ENCODE results near the gene ACKR2. TPM values are rescaled to one million over a fixed set of nuclear protein-coding genes. Genes with fewer than 3 reads are reported as not detected.

The ACKR2 gene
- total RNA-seq, 1 donor from 2014 or later, result 0.64 TPM

GRCh38 chr3:42786631-42787030 is 22.6 kb upstream of the ACKR2 start:
- H3K4me1 Mint-ChIP-seq (ENCODE audit: low read depth, unreplicated experiment), result peaks cover 3% of the 10 kb centered on the region
- H3K9me3 Mint-ChIP-seq (ENCODE audit: unreplicated experiment), result no peaks in the 10 kb centered on the region
- no peaks in the 10 kb centered on the region for H3K36me3 Mint-ChIP-seq (ENCODE audit: unreplicated experiment)
- DNase-seq, result no peak
- H3K27ac Mint-ChIP-seq (ENCODE audit: unreplicated experiment), result no peak overlapping the region
- no peak overlapping the region for H3K4me3 Mint-ChIP-seq (ENCODE audit: unreplicated experiment)
- TF ChIP-seq CTCF (IDR thresholded peaks at IDR 0.05; ENCODE audit: partially characterized antibody, unreplicated experiment), result no peak
- peaks cover 1% of the 10 kb centered on the region for H3K27me3 Mint-ChIP-seq (ENCODE audit: unreplicated experiment)

- Mint-ChIP-seq H3K9me3 (ENCODE audit: unreplicated experiment) (peaks cover 2% of the 10 kb centered on the region), H3K4me1 (ENCODE audit: low read depth, unreplicated experiment) (peaks cover 4% of the 10 kb centered on the region), H3K27me3 (ENCODE audit: unreplicated experiment) (peaks cover 1% of the 10 kb centered on the region), H3K36me3 (ENCODE audit: unreplicated experiment) (no peaks in the 10 kb centered on the region), H3K27ac (ENCODE audit: unreplicated experiment) (no peak overlapping the region), H3K4me3 (ENCODE audit: unreplicated experiment) (no peak overlapping the region)
- no peak for TF ChIP-seq CTCF (IDR thresholded peaks at IDR 0.05; ENCODE audit: partially characterized antibody, unreplicated experiment)
- DNase-seq, result no peak
Observed at GRCh38 chr3:42790714-42791229, 18.5 kb upstream of the ACKR2 start.

DNA sequence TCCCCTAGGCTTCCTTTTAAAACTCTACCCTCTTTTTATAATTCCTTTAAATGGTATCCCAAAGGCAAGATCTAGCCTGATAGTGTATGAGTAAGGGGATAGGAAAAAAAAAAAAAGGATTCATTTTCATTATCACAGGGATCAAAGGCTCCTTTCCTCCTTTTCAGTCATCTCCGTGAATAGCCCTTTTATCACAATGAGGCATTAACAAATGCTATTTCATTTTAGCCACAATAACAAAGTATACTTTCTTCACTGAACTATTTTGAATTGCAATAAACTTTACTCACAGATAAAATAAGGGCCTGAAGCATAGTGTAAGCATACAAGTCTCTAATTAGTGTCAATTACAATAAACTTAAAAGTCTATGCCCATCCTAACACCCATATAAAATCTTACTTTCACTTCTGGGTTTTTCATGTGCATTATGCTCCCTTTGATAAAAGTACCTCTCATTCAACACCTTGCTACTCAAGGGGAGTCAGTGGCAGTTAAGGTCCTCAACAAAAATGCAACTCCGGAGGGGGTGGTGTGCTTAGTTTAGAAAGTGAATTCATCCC is 13.5 kb upstream of the ACKR2 start:
- no peak overlapping the region for H3K4me3 Mint-ChIP-seq (ENCODE audit: unreplicated experiment)
- H3K9me3 Mint-ChIP-seq (ENCODE audit: unreplicated experiment), result peaks cover 4% of the 10 kb centered on the region
- H3K4me1 Mint-ChIP-seq (ENCODE audit: low read depth, unreplicated experiment), result peaks cover 18% of the 10 kb centered on the region
- no peak for DNase-seq
- H3K36me3 Mint-ChIP-seq (ENCODE audit: unreplicated experiment), result no peaks in the 10 kb centered on the region
- H3K27me3 Mint-ChIP-seq (ENCODE audit: unreplicated experiment), result peaks cover under 1% of the 10 kb centered on the region
- no peak for TF ChIP-seq CTCF (IDR thresholded peaks at IDR 0.05; ENCODE audit: partially characterized antibody, unreplicated experiment)
- no peak overlapping the region for H3K27ac Mint-ChIP-seq (ENCODE audit: unreplicated experiment)

GRCh38 chr3:42796332-42796885 is 12.8 kb upstream of the ACKR2 start:
- H3K9me3 Mint-ChIP-seq (ENCODE audit: unreplicated experiment), result peaks cover 4% of the 10 kb centered on the region
- DNase-seq, result no peak
- H3K4me3 Mint-ChIP-seq (ENCODE audit: unreplicated experiment), result peak overlapping the region; percentile 30
- H3K27me3 Mint-ChIP-seq (ENCODE audit: unreplicated experiment), result no peaks in the 10 kb centered on the region
- H3K27ac Mint-ChIP-seq (ENCODE audit: unreplicated experiment), result peak overlapping the region; percentile 71
- peaks cover 21% of the 10 kb centered on the region for H3K4me1 Mint-ChIP-seq (ENCODE audit: low read depth, unreplicated experiment)
- H3K36me3 Mint-ChIP-seq (ENCODE audit: unreplicated experiment), result no peaks in the 10 kb centered on the region
- no peak for TF ChIP-seq CTCF (IDR thresholded peaks at IDR 0.05; ENCODE audit: partially characterized antibody, unreplicated experiment)

DNA sequence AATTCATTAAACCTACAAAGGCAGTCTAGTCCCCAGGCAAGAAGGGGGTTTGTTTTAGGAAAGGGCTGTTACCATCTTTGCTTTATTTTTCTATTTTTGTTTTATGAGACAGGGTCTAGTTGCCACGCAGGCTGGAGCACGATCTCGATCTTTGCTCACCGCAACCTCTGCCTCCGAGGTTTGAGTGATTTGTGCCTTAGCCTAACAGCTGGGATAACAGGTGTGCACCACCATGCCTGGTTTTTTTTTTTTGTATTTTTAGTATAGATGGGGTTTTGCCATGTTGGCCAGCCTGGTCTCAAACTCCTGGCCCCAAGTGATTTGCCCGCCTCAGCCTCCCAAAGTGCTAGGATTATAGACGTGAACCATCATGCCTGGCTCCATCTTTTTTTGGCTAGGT is 9.9 kb upstream of the ACKR2 start:
- H3K4me3 Mint-ChIP-seq (ENCODE audit: unreplicated experiment), result peak overlapping the region; percentile 42
- H3K9me3 Mint-ChIP-seq (ENCODE audit: unreplicated experiment), result peaks cover 13% of the 10 kb centered on the region
- H3K27me3 Mint-ChIP-seq (ENCODE audit: unreplicated experiment), result peaks cover 6% of the 10 kb centered on the region
- H3K4me1 Mint-ChIP-seq (ENCODE audit: low read depth, unreplicated experiment), result peaks cover 29% of the 10 kb centered on the region
- no peaks in the 10 kb centered on the region for H3K36me3 Mint-ChIP-seq (ENCODE audit: unreplicated experiment)
- H3K27ac Mint-ChIP-seq (ENCODE audit: unreplicated experiment), result peak overlapping the region; percentile 85
- DNase-seq, result no peak
- TF ChIP-seq CTCF (IDR thresholded peaks at IDR 0.05; ENCODE audit: partially characterized antibody, unreplicated experiment), result no peak

All from glutamatergic neuron (in vitro differentiated cells).